Psoas muscle (tissue), 8 donors: ENCODE results near the gene AMZ1. TPM values are rescaled to one million over a fixed set of nuclear protein-coding genes. Genes with fewer than 3 reads are reported as not detected.

ENCODE experiments used
- ATAC-seq, 4 donors: fragments of 200-7000 bp; cut with Tn5 transposase; one replicate each; pipeline ENCODE4 v1.9.1; 2020; ENCODE audit warnings: moderate library complexity in 3 of 4, mild to moderate bottlenecking in 2 of 4
- DNase-seq, 2 donors: peaks; one replicate each; pipeline ENCODE4 v3.0.0-alpha.2; 2020
- H3K27ac ChIP-seq: fragments of 200-600 bp; one replicate; pipeline ENCODE4 v1.8.0; 2022
- H3K27me3 ChIP-seq, 3 donors: fragments of 200-600 bp in 1 of 3; one replicate each; pipeline versions ENCODE4 v1.6.1 to v1.8.0; 2013 to 2022; ENCODE audit warnings: low read length in 2 of 3, mild to moderate bottlenecking in 2 of 3, moderate library complexity in 1 of 3; ENCODE audit not compliant: insufficient read depth in 3 of 3
- H3K36me3 ChIP-seq, 2 donors: fragments of 200-600 bp in 1 of 2; one replicate each; pipeline versions ENCODE4 v1.6.1 to v1.8.0; 2013 to 2022; ENCODE audit warnings: low read depth in 1 of 2, mild to moderate bottlenecking in 1 of 2, moderate library complexity in 1 of 2; ENCODE audit not compliant: insufficient read depth in 1 of 2
- H3K4me1 ChIP-seq: fragments of 200-600 bp; one replicate; pipeline ENCODE4 v1.8.0; 2022
- H3K4me3 ChIP-seq: fragments of 200-600 bp; one replicate; pipeline ENCODE4 v1.8.0; 2022; ENCODE audit warnings: mild to moderate bottlenecking
- H3K9me3 ChIP-seq: fragments of 200-600 bp; one replicate; pipeline ENCODE4 v1.8.0; 2022
- CTCF ChIP-seq: fragments of 200-600 bp; IDR thresholded peaks from one replicate; pipeline ENCODE4 v1.8.0; 2022; ENCODE audit warnings: antibody characterized with exemption
- WGBS, 3 donors: extraction: QIAGEN DNeasy Blood & Tissue Kit; methylation state at CpG; one replicate each; pipeline versions ENCODE4 v1.1.6 to v1.1.7; 2013; 5-methylcytosine and 5-hydroxymethylcytosine counted together
- intact Hi-C, 2 donors: fragments of 100-400 bp; cut with DNase I; formaldehyde crosslinking; loops; one replicate each; pipeline versions ENCODE4 v1.11.0 to v1.14.2; 2022
- polyA plus RNA-seq, 3 donors: library from polyadenylated mRNA; stranded (reverse); fragments of 200-250 nt; gene quantifications; one replicate each; pipeline ENCODE4 v1.2.3, GENCODE V29; 2013
- total RNA-seq, 4 donors: library from RNA; stranded (reverse); fragmentation: NEBNext Ultra II Directional in 2 of 4; extraction: Animal tissue kit (Norgen Biotek cat#: 25700) in 2 of 4; gene quantifications; one replicate each; pipeline versions ENCODE4 v1.2.1 to v1.2.4, GENCODE V29; 2021 to 2023
- donor health status: healthy with polysubstance abuse.
- donor health status: DM: no; HTN: no; CAD: no; lungs with moderate emphysema.
- donor health status: Bipolar disorder and iron deficiency.
- donor health status: healthy.
- donor health status: DM: yes; HTN: yes; CAD: no.
- donor health status: DM: no; HTN: no; CAD: no.
- donor health status: DM: no; HTN: no; CAD: no.
- donor health status: DM: yes; HTN: yes; CAD: no.

Gene AMZ1
- total and polyA plus RNA-seq, 7 donors: 0.03 TPM; not detected in 6

DNA sequence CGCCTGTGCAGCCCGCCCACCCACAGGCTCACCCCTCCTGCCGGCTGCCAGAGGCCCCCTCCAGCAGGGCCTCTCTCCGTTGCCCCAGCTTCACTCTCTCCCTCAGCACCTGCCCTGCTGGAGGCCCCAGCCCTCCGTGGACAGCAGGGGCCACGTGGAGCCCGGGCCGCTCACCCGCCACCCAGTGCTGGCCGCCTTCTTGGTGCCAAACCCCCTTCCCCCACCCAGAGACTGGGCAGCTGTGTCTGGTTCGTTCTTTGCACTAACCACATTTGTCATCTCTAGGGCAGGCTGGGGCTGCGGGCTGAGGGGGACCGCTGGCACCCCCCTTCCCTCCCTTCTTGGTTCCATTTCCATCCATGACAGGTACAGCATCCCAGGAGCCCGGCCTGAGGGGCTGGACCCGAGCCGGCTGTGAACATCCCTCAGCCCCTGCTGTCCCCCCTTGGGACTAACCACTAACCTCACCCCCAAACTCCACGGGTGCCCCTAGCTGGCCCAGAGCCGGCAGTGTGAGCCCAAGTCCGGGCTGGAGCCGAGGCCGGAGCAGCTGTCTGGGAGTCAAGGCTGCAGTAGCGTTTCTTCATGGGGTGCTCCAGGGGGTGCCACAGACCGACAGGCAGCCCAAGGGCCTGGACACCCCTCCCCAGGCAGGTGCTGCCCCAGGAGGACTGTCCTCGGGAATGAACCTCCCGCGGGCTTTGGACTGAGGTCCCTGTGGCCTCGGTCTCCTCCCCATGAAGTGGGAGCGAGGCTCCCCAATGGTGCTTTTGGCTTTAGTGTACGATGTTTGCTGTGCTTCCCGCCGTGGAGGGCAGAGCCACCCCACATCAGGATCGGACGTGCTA lies 25.5 kb upstream of the AMZ1 start:
- Histone ChIP-seq H3K4me3 (no peak overlapping the region), H3K27me3 (peaks cover 0 to 17% (median 0%) of the 10 kb centered on the region in 3 donors), H3K27ac (no peak overlapping the region), H3K4me1 (peaks cover 12% of the 10 kb centered on the region), H3K9me3 (no peaks in the 10 kb centered on the region), H3K36me3 (no peaks in the 10 kb centered on the region)
- no peak for TF ChIP-seq CTCF
- DNase-seq: no peak
- 31 to 46% (median 40%) methylated on average over 30 to 33 of the region's 33 CpGs for WGBS, 3 donors
- intact Hi-C loops: loop anchor here in 1 of 2 donors (5.0 kb wide), 1 partner anchor 95 kb away; no protein-coding TSS in a partner anchor
- peak in 1 of 4 donors; percentile 1 for ATAC-seq

DNA sequence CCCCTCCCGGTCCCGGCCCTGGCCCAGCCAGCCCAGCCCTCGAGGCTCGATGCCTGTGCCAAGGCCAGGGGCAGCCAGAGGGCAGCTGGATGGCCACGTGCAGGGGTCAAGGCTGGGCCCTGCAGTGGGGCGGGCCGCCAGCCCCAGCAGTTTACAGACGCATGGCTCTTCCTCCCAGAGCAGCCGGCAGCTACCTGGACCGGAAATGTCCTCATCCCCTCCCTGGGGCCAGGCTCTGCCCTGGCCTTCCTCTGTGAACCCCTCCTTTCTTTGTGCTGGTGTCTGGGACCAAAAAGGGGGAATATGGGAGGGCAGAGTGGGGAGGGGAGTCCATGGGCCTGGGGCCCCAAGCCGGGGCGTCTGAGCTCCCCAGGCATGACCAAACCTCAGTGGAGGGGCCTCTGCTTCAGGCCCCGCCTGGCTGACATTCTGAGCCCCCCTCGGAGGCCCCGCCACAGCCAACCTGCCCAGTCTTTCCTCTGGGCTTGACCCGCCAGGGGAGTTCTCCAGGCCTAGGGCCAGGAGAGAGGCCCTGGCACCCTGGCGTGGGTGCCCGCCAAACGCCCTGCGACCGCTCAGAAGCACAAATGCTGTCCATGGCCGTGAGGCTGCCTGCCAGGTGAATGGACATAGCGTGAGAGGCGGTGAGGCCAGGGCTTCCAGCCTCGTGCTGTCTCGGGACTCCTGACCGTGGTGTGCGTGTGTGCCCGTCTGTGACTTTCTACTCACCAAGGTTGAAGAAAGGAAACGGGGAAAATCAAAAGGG lies 24.7 kb upstream of the AMZ1 start:
- peak; percentile 46 to 79 (median 63) for ATAC-seq
- H3K36me3 ChIP-seq: no peaks in the 10 kb centered on the region
- H3K27ac ChIP-seq: no peak overlapping the region
- intact Hi-C loops: loop anchor here in 1 of 2 donors (5.0 kb wide), 1 partner anchor 96 kb away; no protein-coding TSS in a partner anchor
- peaks cover 0 to 17% (median 0%) of the 10 kb centered on the region in 3 donors for H3K27me3 ChIP-seq
- peaks cover 12% of the 10 kb centered on the region for H3K4me1 ChIP-seq
- TF ChIP-seq CTCF: no peak
- DNase-seq: peak in 1 of 2 donors; percentile 59
- 23 to 27% (median 25%) methylated on average over 20 to 30 of the region's 30 CpGs for WGBS, 3 donors
- no peak overlapping the region for H3K4me3 ChIP-seq
- H3K9me3 ChIP-seq: no peaks in the 10 kb centered on the region

DNA sequence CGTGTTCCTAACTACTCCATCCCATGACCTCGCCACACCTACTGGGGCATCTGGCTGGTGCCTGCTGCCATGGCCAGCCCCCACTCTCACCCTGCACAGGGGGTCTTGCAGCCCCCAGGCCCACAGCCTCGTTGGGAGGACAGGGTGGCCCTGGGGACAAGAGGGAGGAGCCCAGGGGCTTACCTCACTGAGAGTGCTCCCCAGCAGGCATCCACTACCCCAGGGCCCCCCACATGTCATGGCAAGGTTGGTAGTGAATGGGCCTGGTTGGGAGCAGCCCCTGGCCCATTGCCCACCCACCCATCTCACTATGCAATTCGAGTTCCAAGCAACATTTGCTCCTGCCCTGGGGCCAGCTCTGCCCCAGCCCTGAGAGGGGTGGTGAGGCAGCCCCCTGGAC lies 24.0 kb upstream of the AMZ1 start:
- H3K27me3 ChIP-seq: peaks cover 0 to 17% (median 0%) of the 10 kb centered on the region in 3 donors
- 42 to 60% (median 51%) methylated on average over 4 of the region's 4 CpGs for WGBS, 3 donors
- H3K4me3 ChIP-seq: no peak overlapping the region
- ATAC-seq: no peak
- H3K4me1 ChIP-seq: peaks cover 12% of the 10 kb centered on the region
- H3K27ac ChIP-seq: no peak overlapping the region
- intact Hi-C loops: loop anchor here in 1 of 2 donors (5.0 kb wide), 1 partner anchor 97 kb away; no protein-coding TSS in a partner anchor
- no peak for TF ChIP-seq CTCF
- DNase-seq: no peak
- H3K36me3 ChIP-seq: no peaks in the 10 kb centered on the region
- H3K9me3 ChIP-seq: no peaks in the 10 kb centered on the region

DNA sequence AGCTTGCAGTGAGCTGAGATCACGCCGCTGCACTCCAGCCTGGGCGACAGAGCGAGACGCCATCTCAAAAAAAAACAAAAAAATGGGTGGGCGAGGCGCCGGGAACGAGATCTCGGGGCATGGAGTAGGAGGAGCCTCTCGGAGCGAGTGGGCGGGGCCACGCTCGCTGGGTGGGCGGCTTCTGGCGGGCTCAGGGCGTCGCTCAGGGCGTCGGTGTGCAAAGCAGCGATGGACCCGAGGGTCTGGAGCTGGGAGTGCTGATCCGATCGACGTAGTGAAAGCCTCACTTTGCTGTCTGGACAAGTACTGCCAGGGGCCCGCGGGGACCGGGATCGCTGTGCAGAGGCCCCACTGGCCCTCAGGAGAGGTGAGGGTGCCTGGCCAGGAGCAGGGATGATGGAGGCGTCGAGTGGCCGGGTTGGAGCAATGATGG lies 22.6 kb upstream of the AMZ1 start:
- intact Hi-C loops: no loop called here
- 38 to 57% (median 39%) methylated on average over 29 to 33 of the region's 33 CpGs for WGBS, 3 donors
- Histone ChIP-seq H3K9me3 (no peaks in the 10 kb centered on the region), H3K27me3 (peaks cover 0 to 17% (median 4%) of the 10 kb centered on the region in 3 donors), H3K36me3 (no peaks in the 10 kb centered on the region), H3K27ac (no peak overlapping the region), H3K4me3 (no peak overlapping the region), H3K4me1 (peaks cover 12% of the 10 kb centered on the region)
- no peak for TF ChIP-seq CTCF
- DNase-seq (no peak), ATAC-seq (no peak)
